HUES64 (cell line): ENCODE results near the gene CYFIP2.
A peak's percentile ranks its signal among the peaks of the same experiment; 100 is the strongest.

Source experiments
- H3K27ac ChIP-seq: 2 replicates; pipeline ENCODE4 v1.7.0; 2013; ENCODE audit warnings: low read depth, low read length, inconsistent platforms
- H3K27me3 ChIP-seq: 2 replicates; pipeline ENCODE4 v1.6.1; 2013; ENCODE audit warnings: mild to moderate bottlenecking, low read length; ENCODE audit not compliant: insufficient read depth
- H3K36me3 ChIP-seq: 2 replicates; pipeline ENCODE4 v1.6.1; 2013; ENCODE audit warnings: mild to moderate bottlenecking, low read length; ENCODE audit not compliant: insufficient read depth
- H3K4me1 ChIP-seq: 2 replicates; pipeline ENCODE4 v1.6.1; 2013; ENCODE audit warnings: mild to moderate bottlenecking, low read length, moderate library complexity; ENCODE audit not compliant: insufficient read depth
- H3K4me3 ChIP-seq: 2 replicates; pipeline ENCODE4 v1.5.1; 2013; ENCODE audit warnings: mild to moderate bottlenecking, low read length, moderate library complexity
- H3K9ac ChIP-seq: 2 replicates; pipeline ENCODE4 v1.6.1; 2013; ENCODE audit warnings: mild to moderate bottlenecking, low read depth, low read length
- H3K9me3 ChIP-seq: 2 replicates; pipeline ENCODE4 v1.6.1; 2013; ENCODE audit warnings: low read depth, low read length; ENCODE audit not compliant: insufficient read depth
- WGBS: fragments of 150-250, 120-280 bp; methylation state at CpG from one replicate; pipeline ENCODE4 v1.1.7; 2013; ENCODE audit warnings: missing lambda C conversion rate; 5-methylcytosine and 5-hydroxymethylcytosine counted together

The CYFIP2 gene

DNA sequence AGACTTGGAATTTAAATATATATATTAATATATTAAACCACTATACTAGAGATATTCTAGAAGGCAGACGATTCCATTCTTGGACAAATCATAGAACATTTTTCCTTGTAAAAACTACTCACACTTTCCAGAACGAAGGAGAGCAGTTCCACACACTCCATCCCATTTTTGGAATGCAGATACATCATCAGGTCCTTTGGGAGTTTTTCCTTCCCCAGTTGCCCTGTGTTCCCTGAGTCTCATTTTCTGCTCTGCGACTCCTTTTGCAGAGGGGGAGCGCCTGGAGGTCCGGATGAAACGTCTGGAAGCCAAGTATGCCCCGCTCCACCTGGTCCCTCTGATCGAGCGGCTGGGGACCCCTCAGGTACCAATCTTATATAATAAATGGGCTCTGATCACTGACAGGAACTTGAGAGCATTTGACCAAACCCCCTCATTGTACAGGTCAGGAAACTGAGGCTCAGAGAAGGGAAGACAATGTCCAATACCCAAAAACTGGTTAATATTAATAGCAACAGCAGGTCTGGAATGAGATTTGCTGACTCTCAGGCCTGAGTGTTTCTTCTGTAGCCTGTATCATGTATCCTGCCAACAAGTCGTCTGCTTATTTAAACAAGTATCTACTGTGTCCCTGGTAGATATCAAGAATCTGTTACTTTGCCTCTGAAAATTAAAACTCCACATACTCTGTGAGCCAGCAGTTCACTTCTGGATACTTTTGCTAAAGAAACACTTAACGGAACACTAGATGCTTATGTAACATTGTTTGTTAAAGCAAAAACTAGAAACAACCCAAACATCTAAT lies 117.3 kb downstream of the CYFIP2 start:
- Histone ChIP-seq H3K36me3 (peaks cover 21% of the 10 kb centered on the region), H3K27ac (no peak overlapping the region), H3K4me1 (peaks cover 32% of the 10 kb centered on the region; the same call in 1 of the 2 replicates), H3K9ac (peak overlapping the region; percentile 3; the same call in 1 of the 2 replicates), H3K9me3 (no peaks in the 10 kb centered on the region), H3K27me3 (no peaks in the 10 kb centered on the region), H3K4me3 (no peak overlapping the region)
- WGBS, result 94% methylated on average over 11 of the region's 11 CpGs

DNA sequence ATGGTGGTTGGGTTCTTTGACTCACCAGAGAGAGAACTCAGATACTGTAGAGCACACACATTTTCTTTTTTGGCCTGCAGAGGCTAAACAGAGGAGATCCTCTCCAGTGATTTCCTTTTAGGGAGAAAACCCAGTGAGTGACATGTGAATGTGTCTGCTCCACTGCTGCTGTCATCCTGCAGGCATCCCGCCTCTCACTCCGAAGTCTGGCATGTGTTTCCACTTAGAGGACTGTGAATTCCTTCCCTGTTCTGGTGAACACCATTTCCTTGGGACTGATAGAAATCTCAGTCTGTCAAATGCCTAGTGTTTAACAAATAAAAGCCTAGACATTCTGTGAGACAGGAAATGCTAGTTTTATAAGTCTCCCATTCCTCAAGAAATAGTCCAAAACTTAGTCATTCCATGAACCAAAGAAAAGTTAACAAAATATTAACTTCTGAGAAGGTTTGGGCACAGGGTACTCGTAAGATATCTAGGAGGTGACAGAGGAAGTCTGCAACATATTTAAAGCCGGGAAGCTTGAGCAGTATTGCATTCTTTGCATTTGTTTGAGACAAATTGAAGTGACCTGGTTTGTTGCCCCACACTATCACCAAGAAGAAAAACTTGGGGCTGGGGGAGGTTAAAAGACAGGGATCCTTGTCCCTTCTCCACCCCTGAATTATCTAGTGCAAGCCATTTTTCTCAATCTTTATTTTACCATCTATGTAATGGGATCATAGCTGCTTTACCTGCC lies 119.2 kb downstream of the CYFIP2 start:
- peak overlapping the region; percentile 51; the same call in 1 of the 2 replicates for H3K9ac ChIP-seq
- 60% methylated on average over 4 of the region's 4 CpGs for WGBS
- no peak overlapping the region for H3K4me3 ChIP-seq
- H3K36me3 ChIP-seq, result peaks cover 27% of the 10 kb centered on the region
- no peaks in the 10 kb centered on the region for H3K9me3 ChIP-seq
- H3K4me1 ChIP-seq, result peaks cover 32% of the 10 kb centered on the region; the same call in 1 of the 2 replicates
- H3K27ac ChIP-seq, result peak overlapping the region; percentile 74
- H3K27me3 ChIP-seq, result no peaks in the 10 kb centered on the region

- peaks cover 27% of the 10 kb centered on the region for H3K36me3 ChIP-seq
- WGBS, result 91% methylated on average over 1 of the region's 1 CpG
Measured at GRCh38 chr5:157387041-157387563, 121.2 kb downstream of the CYFIP2 start.

DNA sequence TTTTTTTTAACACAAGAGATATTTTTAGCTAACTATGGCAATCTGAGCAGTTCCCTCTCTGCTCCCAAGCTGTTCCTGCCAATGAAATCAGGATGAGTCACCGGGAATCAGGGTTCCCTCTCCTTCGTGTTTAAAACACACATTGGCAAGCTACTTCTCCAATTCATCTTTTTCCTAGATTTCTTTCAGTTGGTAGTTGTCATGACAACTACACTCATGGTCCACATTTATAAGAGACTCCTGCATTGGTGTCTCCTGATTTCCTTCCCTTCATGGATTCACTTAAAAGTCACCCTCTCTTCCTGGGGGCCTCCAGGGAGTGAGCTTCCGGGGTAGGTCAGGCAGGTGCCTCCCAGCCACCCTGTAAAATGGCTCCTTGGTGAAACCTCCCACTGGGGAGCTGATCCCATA lies 121.8 kb downstream of the CYFIP2 start:
- Histone ChIP-seq H3K4me3 (no peak overlapping the region), H3K27ac (no peak overlapping the region), H3K36me3 (peaks cover 27% of the 10 kb centered on the region), H3K27me3 (no peaks in the 10 kb centered on the region), H3K9ac (no peak overlapping the region), H3K4me1 (peaks cover 32% of the 10 kb centered on the region; the same call in 1 of the 2 replicates), H3K9me3 (no peaks in the 10 kb centered on the region)
- WGBS, result 66% methylated on average over 3 of the region's 3 CpGs

More at GRCh38 chr5:157387041-157387563, 121.2 kb downstream of the CYFIP2 start:
- Histone ChIP-seq H3K27ac (no peak overlapping the region), H3K9me3 (no peaks in the 10 kb centered on the region), H3K4me3 (no peak overlapping the region), H3K9ac (no peak overlapping the region), H3K4me1 (peaks cover 32% of the 10 kb centered on the region; the same call in 1 of the 2 replicates), H3K27me3 (no peaks in the 10 kb centered on the region)

DNA sequence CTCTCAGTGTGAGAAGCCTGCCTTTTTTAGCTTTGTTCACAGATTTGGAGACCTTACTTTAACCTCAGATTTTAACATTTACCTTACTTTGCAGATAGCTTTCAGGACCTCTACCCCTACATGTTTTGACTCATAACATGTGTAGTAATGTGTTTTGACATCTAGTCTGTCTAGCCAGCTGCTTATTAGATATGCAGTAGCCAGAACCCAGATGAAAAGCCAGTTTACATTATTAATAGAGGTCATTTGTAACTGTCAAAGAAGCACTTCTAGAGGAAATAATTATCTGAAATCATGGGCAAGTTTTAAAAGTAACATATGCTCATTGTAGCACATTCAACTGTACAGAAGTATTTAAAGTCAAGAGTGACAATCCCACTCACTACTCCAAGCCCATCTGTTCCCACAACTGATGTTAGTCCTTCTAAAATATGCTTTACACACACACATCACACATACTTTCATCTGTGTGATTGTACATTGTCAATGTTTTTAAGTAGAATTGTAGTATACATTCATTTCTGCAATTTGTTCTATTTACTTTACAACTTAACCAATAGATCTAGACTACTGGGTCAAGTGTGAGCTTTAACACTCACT lies 122.3 kb downstream of the CYFIP2 start:
- H3K36me3 ChIP-seq, result peaks cover 28% of the 10 kb centered on the region
- peaks cover 32% of the 10 kb centered on the region; the same call in 1 of the 2 replicates for H3K4me1 ChIP-seq
- no peak overlapping the region for H3K9ac ChIP-seq
- no peak overlapping the region for H3K4me3 ChIP-seq
- H3K9me3 ChIP-seq, result no peaks in the 10 kb centered on the region
- no peak overlapping the region for H3K27ac ChIP-seq
- no peaks in the 10 kb centered on the region for H3K27me3 ChIP-seq

DNA sequence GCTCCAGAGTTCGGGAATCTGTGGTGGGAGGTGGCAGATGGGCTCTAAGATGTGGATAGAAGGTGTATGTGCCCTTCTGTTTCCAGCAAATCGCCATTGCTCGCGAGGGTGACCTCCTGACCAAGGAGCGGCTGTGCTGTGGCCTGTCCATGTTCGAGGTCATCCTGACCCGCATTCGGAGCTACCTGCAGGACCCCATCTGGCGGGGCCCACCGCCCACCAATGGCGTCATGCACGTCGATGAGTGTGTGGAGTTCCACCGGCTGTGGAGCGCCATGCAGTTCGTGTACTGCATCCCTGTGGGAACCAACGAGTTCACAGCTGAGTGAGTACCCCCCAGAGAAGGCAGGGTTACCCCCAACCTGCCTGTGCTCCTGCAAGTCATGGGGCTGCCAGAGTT lies 123.2 kb downstream of the CYFIP2 start:
- H3K4me3 ChIP-seq, result no peak overlapping the region
- no peak overlapping the region for H3K27ac ChIP-seq
- H3K27me3 ChIP-seq, result no peaks in the 10 kb centered on the region
- H3K36me3 ChIP-seq, result peaks cover 20% of the 10 kb centered on the region
- no peak overlapping the region for H3K9ac ChIP-seq
- 97% methylated on average over 17 of the region's 17 CpGs for WGBS
- H3K4me1 ChIP-seq, result peaks cover 23% of the 10 kb centered on the region; the same call in 1 of the 2 replicates
- no peaks in the 10 kb centered on the region for H3K9me3 ChIP-seq

GRCh38 chr5:157390133-157390532 lies 124.2 kb downstream of the CYFIP2 start:
- no peaks in the 10 kb centered on the region for H3K27me3 ChIP-seq
- WGBS, result 58% methylated on average over 4 of the region's 5 CpGs
- no peaks in the 10 kb centered on the region for H3K9me3 ChIP-seq
- peaks cover 17% of the 10 kb centered on the region for H3K36me3 ChIP-seq
- H3K4me3 ChIP-seq, result no peak overlapping the region
- H3K27ac ChIP-seq, result no peak overlapping the region
- H3K9ac ChIP-seq, result no peak overlapping the region
- H3K4me1 ChIP-seq, result peaks cover 17% of the 10 kb centered on the region; the same call in 1 of the 2 replicates

- Histone ChIP-seq H3K9ac (no peak overlapping the region), H3K36me3 (peaks cover 17% of the 10 kb centered on the region), H3K27me3 (no peaks in the 10 kb centered on the region), H3K4me1 (peaks cover 12% of the 10 kb centered on the region; the same call in 1 of the 2 replicates), H3K9me3 (no peaks in the 10 kb centered on the region), H3K4me3 (no peak overlapping the region), H3K27ac (no peak overlapping the region)
- 74% methylated on average over 15 of the region's 15 CpGs for WGBS
Measured at GRCh38 chr5:157390551-157391297, 124.8 kb downstream of the CYFIP2 start.

- Histone ChIP-seq H3K9me3 (no peaks in the 10 kb centered on the region), H3K9ac (no peak overlapping the region), H3K4me3 (no peak overlapping the region), H3K36me3 (no peaks in the 10 kb centered on the region; the same call in 1 of the 2 replicates), H3K27ac (no peak overlapping the region), H3K27me3 (no peaks in the 10 kb centered on the region), H3K4me1 (0 out of 2 replicates have a peak, but pooled peaks cover 4% of the 10 kb centered on the region)
Measured at GRCh38 chr5:157398305-157398704, 132.4 kb downstream of the CYFIP2 start.

- Histone ChIP-seq H3K9me3 (0 out of 2 replicates have a peak, but pooled peaks cover 3% of the 10 kb centered on the region), H3K9ac (no peak overlapping the region), H3K27ac (no peak overlapping the region), H3K4me1 (0 out of 2 replicates have a peak, but pooled peaks cover 4% of the 10 kb centered on the region), H3K27me3 (no peaks in the 10 kb centered on the region), H3K36me3 (no peaks in the 10 kb centered on the region), H3K4me3 (no peak overlapping the region)
- WGBS, result 86% methylated on average over 5 of the region's 5 CpGs
Measured at GRCh38 chr5:157400741-157401495, 135.0 kb downstream of the CYFIP2 start.
